Measurements from ENCODE around the gene ENOX1.

DNA sequence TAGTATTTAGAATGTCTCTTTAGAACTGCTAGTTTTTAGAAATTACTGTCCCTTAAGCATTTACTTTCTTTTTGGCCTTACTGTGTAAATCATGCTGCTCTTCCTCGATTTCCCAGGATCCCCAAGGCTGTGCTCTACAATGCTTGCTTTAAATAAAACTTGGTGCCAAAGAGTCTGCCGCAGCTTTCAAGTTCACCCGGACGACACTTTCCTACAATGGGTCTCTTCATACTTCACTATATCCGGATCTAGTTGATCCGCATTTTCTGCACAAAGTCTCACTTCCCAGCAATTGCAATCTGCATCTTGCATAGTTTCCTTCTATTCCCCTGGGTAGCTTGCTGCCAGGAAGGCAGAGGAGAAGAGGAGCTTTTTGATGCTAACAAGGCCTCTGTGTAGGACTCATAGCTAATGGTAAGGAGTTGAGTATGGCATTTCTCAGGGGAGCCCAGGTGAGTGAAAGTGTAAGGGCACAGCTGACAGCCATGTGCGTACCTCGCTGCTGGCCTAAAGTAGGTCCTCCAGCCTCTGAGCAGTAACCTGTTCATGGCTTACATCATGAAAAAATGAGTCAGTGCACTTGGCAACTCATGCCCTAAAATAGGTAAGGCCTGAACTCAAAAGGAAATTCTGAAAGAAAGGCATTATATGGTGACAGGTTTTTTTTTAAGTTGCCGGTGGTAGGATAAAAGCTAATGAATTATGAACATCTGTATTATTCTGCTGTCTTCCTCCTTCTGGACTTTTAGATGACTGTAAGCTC, 101.6 kb downstream of the ENOX1 start:
- no peak for TF ChIP-seq TARDBP (IDR thresholded peaks at IDR 0.05)
- TF ChIP-seq SP1 (IDR thresholded peaks at IDR 0.05) = no peak
- TF ChIP-seq BHLHE40 (IDR thresholded peaks at IDR 0.05; ENCODE audit: borderline replicate concordance) = no peak
- TF ChIP-seq FOXK2 (IDR thresholded peaks at IDR 0.05) = no peak
